Sigmoid colon (tissue), 7 donors: ENCODE measurements around the gene CCS. TPM values are rescaled to one million over a fixed set of nuclear protein-coding genes. Genes with fewer than 3 reads are reported as not detected.

ENCODE experiments used
- DNase-seq: peaks from one replicate; pipeline ENCODE4 v3.0.0-alpha.2; 2019
- H3K27ac ChIP-seq, 4 donors: fragments of 200-600 bp; sonication (generic); one replicate each; pipeline ENCODE4 v1.5.1; 2016 to 2019; ENCODE audit warnings: mild to moderate bottlenecking in 1 of 4
- H3K27me3 ChIP-seq, 3 donors: fragments of 200-600 bp; sonication (generic); one replicate each; pipeline ENCODE4 v1.5.1; 2019; ENCODE audit warnings: mild to moderate bottlenecking in 1 of 3
- H3K36me3 ChIP-seq, 4 donors: fragments of 200-600 bp; sonication (generic); one replicate each; pipeline ENCODE4 v1.5.1; 2016 to 2019
- H3K4me1 ChIP-seq, 4 donors: fragments of 200-600 bp; sonication (generic); one replicate each; pipeline ENCODE4 v1.5.1; 2017 to 2019
- H3K4me3 ChIP-seq, 4 donors: fragments of 200-600 bp; sonication (generic); one replicate each; pipeline ENCODE4 v1.5.1; 2017 to 2019; ENCODE audit warnings: mild to moderate bottlenecking in 2 of 4, moderate library complexity in 1 of 4
- H3K9me3 ChIP-seq, 4 donors: fragments of 200-600 bp in 3 of 4; sonication (generic) in 3 of 4; one replicate each; pipeline versions ENCODE4 v1.5.1 to v1.6.1; 2013 to 2019
- EP300 ChIP-seq, 4 donors: sonication (generic); formaldehyde crosslinking; IDR thresholded peaks; one replicate each; pipeline ENCODE4 v1.6.1; 2017; ENCODE audit warnings: antibody characterized with exemption in 4 of 4
- POLR2A ChIP-seq, 2 donors: fragments of 450-650 bp; IDR thresholded peaks; one replicate each; pipeline ENCODE4 v1.6.1; 2016; ENCODE audit warnings: antibody characterized with exemption in 2 of 2, mild to moderate bottlenecking in 2 of 2, moderate library complexity in 2 of 2
- POLR2AphosphoS5 ChIP-seq, 4 donors: sonication (generic); formaldehyde crosslinking; IDR thresholded peaks; one replicate each; pipeline ENCODE4 v1.6.1; 2017; ENCODE audit warnings: antibody characterized with exemption in 4 of 4
- WGBS, 2 donors: extraction: QIAGEN DNeasy Blood & Tissue Kit; methylation state at CpG; one replicate each; pipeline ENCODE4 v1.1.7; 2013; 5-methylcytosine and 5-hydroxymethylcytosine counted together
- intact Hi-C: fragments of 100-400 bp; cut with DNase I; formaldehyde crosslinking; loops from one replicate; pipeline ENCODE4 v1.15.1; 2023
- polyA plus RNA-seq, 3 donors: library from polyadenylated mRNA; stranded (reverse); fragments of 200-250 nt; gene quantifications; one replicate each; pipeline ENCODE4 v1.2.3, GENCODE V29; 2013
- total RNA-seq, 4 donors: library from RNA; depleted of rRNA; stranded (reverse); fragments of >200 nt; gene quantifications; one replicate each; pipeline ENCODE4 v1.1.0, GENCODE V29; 2016
- TF ChIP-seq, protein P1 (sequence below), 4 experiments: fragments of 450-650 bp in 3 of 4; fragments of 200-600 bp in 1 of 4; IDR thresholded peaks; one replicate each; pipeline ENCODE4 v1.5.1; 2016 to 2019; ENCODE audit warnings: antibody characterized with exemption in 4 of 4, mild to moderate bottlenecking in 3 of 4, moderate library complexity in 2 of 4
- donor health status: healthy with polysubstance abuse.
- donor health status: Bipolar disorder and iron deficiency.
- donor health status: healthy.

The CCS gene
- total and polyA plus RNA-seq, 7 donors, result 26.0 to 48.8 (median 40.6) TPM

- peaks cover 0 to 56% (median 47%) of the 10 kb centered on the region in 4 donors for H3K4me1 ChIP-seq
- intact Hi-C loops, result loop anchor here (2.0 kb wide), 1 partner anchor 24 kb away; the partner anchor contains the start of genes CCDC87 and CCS
- no peaks in the 10 kb centered on the region for H3K36me3 ChIP-seq
- WGBS, 2 donors, result 0% methylated on average over 38 of the region's 38 CpGs
- no peaks in the 10 kb centered on the region for H3K27me3 ChIP-seq
- H3K9me3 ChIP-seq, result no peaks in the 10 kb centered on the region
- DNase-seq, result peak; percentile 89
- H3K4me3 ChIP-seq, result peak overlapping the region; percentile 82 to 94 (median 88)
- TF ChIP-seq EP300 (IDR thresholded peaks at IDR 0.05) (no peak), POLR2AphosphoS5 (IDR thresholded peaks at IDR 0.05) (no peak), POLR2A (IDR thresholded peaks at IDR 0.05) (no peak)
- TF ChIP-seq, protein P1, sequence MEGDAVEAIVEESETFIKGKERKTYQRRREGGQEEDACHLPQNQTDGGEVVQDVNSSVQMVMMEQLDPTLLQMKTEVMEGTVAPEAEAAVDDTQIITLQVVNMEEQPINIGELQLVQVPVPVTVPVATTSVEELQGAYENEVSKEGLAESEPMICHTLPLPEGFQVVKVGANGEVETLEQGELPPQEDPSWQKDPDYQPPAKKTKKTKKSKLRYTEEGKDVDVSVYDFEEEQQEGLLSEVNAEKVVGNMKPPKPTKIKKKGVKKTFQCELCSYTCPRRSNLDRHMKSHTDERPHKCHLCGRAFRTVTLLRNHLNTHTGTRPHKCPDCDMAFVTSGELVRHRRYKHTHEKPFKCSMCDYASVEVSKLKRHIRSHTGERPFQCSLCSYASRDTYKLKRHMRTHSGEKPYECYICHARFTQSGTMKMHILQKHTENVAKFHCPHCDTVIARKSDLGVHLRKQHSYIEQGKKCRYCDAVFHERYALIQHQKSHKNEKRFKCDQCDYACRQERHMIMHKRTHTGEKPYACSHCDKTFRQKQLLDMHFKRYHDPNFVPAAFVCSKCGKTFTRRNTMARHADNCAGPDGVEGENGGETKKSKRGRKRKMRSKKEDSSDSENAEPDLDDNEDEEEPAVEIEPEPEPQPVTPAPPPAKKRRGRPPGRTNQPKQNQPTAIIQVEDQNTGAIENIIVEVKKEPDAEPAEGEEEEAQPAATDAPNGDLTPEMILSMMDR (IDR thresholded peaks at IDR 0.05), result no peak
- peak overlapping the region; percentile 95 to 99 (median 98) for H3K27ac ChIP-seq
These were observed 24.3 kb downstream of the CCS start for GRCh38 chr11:66617155-66617834.

DNA sequence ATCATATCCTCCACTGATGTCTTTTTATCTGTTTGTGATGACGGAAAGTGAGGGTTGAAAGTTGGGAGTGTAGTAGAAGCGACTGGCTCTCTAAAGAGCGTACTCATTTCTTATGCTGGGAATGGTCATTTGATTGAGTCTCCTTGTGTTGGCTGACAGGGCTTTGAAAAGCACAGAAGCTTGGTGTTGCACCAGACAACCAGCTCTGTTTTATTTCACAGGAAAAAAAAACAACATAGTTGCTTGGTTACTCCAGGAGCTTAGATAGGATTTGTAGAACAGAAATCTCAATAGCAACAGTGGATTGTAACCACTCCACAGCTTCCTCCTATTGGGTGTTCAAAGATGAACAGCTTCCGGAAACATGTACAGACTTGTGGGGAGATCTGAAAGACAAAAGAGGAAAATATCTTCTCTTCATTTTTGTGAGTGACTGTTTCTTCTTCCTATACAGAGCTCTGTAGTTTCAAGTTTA, 26.1 kb downstream of the CCS start:
- Histone ChIP-seq H3K27me3 (no peaks in the 10 kb centered on the region), H3K4me1 (peaks cover 0 to 74% (median 65%) of the 10 kb centered on the region in 4 donors), H3K9me3 (no peaks in the 10 kb centered on the region), H3K36me3 (peaks cover 0 to 4% (median under 1%) of the 10 kb centered on the region in 4 donors), H3K27ac (peak overlapping the region; percentile 95 to 99 (median 98)), H3K4me3 (peak overlapping the region; percentile 82 to 94 (median 88))
- WGBS, 2 donors, result 29 to 31% methylated on average over 4 of the region's 4 CpGs
- intact Hi-C loops, result loop anchor here (2.0 kb wide), 1 partner anchor 20 kb away; the partner anchor contains the start of gene RBM4
- TF ChIP-seq POLR2AphosphoS5 (IDR thresholded peaks at IDR 0.05) (peak; percentile 62 to 88 (median 81)), POLR2A (IDR thresholded peaks at IDR 0.05) (no peak), EP300 (IDR thresholded peaks at IDR 0.05) (peak in 2 of 4 donors; percentile 39 to 74)
- TF ChIP-seq, protein P1 (IDR thresholded peaks at IDR 0.05), result no peak
- DNase-seq, result no peak

- Histone ChIP-seq H3K36me3 (peaks cover 31 to 57% (median 40%) of the 10 kb centered on the region in 4 donors), H3K27ac (peak overlapping the region; percentile 95 to 99 (median 98)), H3K9me3 (no peaks in the 10 kb centered on the region), H3K4me1 (peaks cover 0 to 81% (median 63%) of the 10 kb centered on the region in 4 donors), H3K4me3 (no peak overlapping the region), H3K27me3 (no peaks in the 10 kb centered on the region)
- intact Hi-C loops, result no loop called here
- TF ChIP-seq, protein P1 (IDR thresholded peaks at IDR 0.05), result no peak
- TF ChIP-seq POLR2AphosphoS5 (IDR thresholded peaks at IDR 0.05) (no peak), POLR2A (IDR thresholded peaks at IDR 0.05) (no peak), EP300 (IDR thresholded peaks at IDR 0.05) (no peak)
- DNase-seq, result no peak
- WGBS, 2 donors, result 91 to 92% methylated on average over 16 of the region's 16 CpGs
These were observed 31.5 kb downstream of the CCS start for GRCh38 chr11:66624450-66624849.

GRCh38 chr11:66625041-66625751, 32.2 kb downstream of the CCS start:
- intact Hi-C loops, result no loop called here
- H3K4me3 ChIP-seq, result no peak overlapping the region
- TF ChIP-seq, protein P1 (IDR thresholded peaks at IDR 0.05), result no peak
- TF ChIP-seq POLR2A (IDR thresholded peaks at IDR 0.05) (no peak), POLR2AphosphoS5 (IDR thresholded peaks at IDR 0.05) (no peak), EP300 (IDR thresholded peaks at IDR 0.05) (no peak)
- H3K36me3 ChIP-seq, result peaks cover 31 to 65% (median 40%) of the 10 kb centered on the region in 4 donors
- peaks cover 0 to 82% (median 58%) of the 10 kb centered on the region in 4 donors for H3K4me1 ChIP-seq
- 94 to 95% methylated on average over 26 of the region's 26 CpGs for WGBS, 2 donors
- H3K27ac ChIP-seq, result peak overlapping the region; percentile 35 to 99 (median 96)
- DNase-seq, result no peak
- no peaks in the 10 kb centered on the region for H3K27me3 ChIP-seq
- H3K9me3 ChIP-seq, result no peaks in the 10 kb centered on the region
